Left kidney (tissue), 2 donors: ENCODE data around the gene MYL1. TPM values are rescaled to one million over a fixed set of nuclear protein-coding genes. Genes with fewer than 3 reads are reported as not detected.

Source experiments
- DNase-seq: peaks from one replicate; pipeline ENCODE4 v3.0.0-alpha.2; 2013
- polyA plus RNA-seq: library from polyadenylated mRNA; unstranded; fragments of 120-200 nt; gene quantifications from one replicate; pipeline ENCODE4 v1.2.1, GENCODE V29; 2013; ENCODE audit not compliant: insufficient read length

MYL1 gene
- polyA plus RNA-seq, 1 donor, result not detected

- DNase-seq, result no peak
Observed at GRCh38 chr2:210268281-210268680, 46.7 kb downstream of the MYL1 start.

GRCh38 chr2:210267698-210268097, 47.3 kb downstream of the MYL1 start:
- DNase-seq, result no peak

- no peak for DNase-seq
Observed at GRCh38 chr2:210264282-210264681, 50.7 kb downstream of the MYL1 start.

- no peak for DNase-seq
Observed at GRCh38 chr2:210263841-210264240, 51.1 kb downstream of the MYL1 start.

GRCh38 chr2:210262036-210262435, 52.9 kb downstream of the MYL1 start:
- DNase-seq, result no peak

- DNase-seq, result no peak
Observed at GRCh38 chr2:210259687-210260086, 55.3 kb downstream of the MYL1 start.

- no peak for DNase-seq
Observed at GRCh38 chr2:210252699-210253606, 62.0 kb downstream of the MYL1 start.

- no peak for DNase-seq
Observed at GRCh38 chr2:210250622-210251021, 64.4 kb downstream of the MYL1 start.

Other genes with a start within 250 kb of the MYL1 start
- 78.0 TPM for gene KANSL1L, start 143.8 kb downstream of the MYL1 start, polyA plus RNA-seq
- 31.5 TPM for gene ACADL, start 89.7 kb downstream of the MYL1 start, polyA plus RNA-seq
- 88.4 TPM for gene LANCL1, start 161.6 kb upstream of the MYL1 start, polyA plus RNA-seq
- gene CPS1, start 241.4 kb upstream of the MYL1 start, polyA plus RNA-seq, result 6.1 TPM